Thyroid gland (tissue), 4 donors: ENCODE measurements around the gene NCS1. TPM values are rescaled to one million over a fixed set of nuclear protein-coding genes. Genes with fewer than 3 reads are reported as not detected.

ENCODE experiments used
- DNase-seq, 2 donors: peaks; one replicate each; pipeline ENCODE4 v3.0.0-alpha.2; 2019
- H3K27ac ChIP-seq, 3 donors: fragments of 200-600 bp; sonication (generic); 1 replicate in 2 of 3; 2 replicates in 1 of 3; pipeline ENCODE4 v1.5.1; 2016 to 2019; ENCODE audit warnings: mild to moderate bottlenecking in 1 of 3, moderate library complexity in 1 of 3
- H3K27me3 ChIP-seq: fragments of 200-600 bp; sonication (generic); one replicate; pipeline ENCODE4 v1.5.1; 2019
- H3K36me3 ChIP-seq, 2 donors: fragments of 200-600 bp; sonication (generic); one replicate each; pipeline ENCODE4 v1.5.1; 2016 to 2019
- H3K4me1 ChIP-seq, 2 donors: fragments of 200-600 bp; sonication (generic); one replicate each; pipeline ENCODE4 v1.5.1; 2017 to 2019
- H3K4me3 ChIP-seq, 3 donors: fragments of 200-600 bp; sonication (generic); replicated peaks in 1 of 3; 1 replicate in 2 of 3; 2 replicates in 1 of 3; pipeline ENCODE4 v1.5.1; 2016; ENCODE audit warnings: mild to moderate bottlenecking in 1 of 3
- H3K9me3 ChIP-seq: fragments of 200-600 bp; sonication (generic); one replicate; pipeline ENCODE4 v1.5.1; 2017
- CTCF ChIP-seq, 6 experiments: fragments of 200-600 bp in 3 of 6; fragments of 450-650 bp in 3 of 6; sonication (generic) in 3 of 6; IDR thresholded peaks; one replicate each; pipeline ENCODE4 v1.5.1; 2016 to 2019; ENCODE audit warnings: antibody characterized with exemption in 6 of 6, mild to moderate bottlenecking in 2 of 6, inconsistent platforms in 1 of 6, moderate library complexity in 1 of 6
- POLR2A ChIP-seq, 2 donors: fragments of 450-650 bp; IDR thresholded peaks; one replicate each; pipeline ENCODE4 v1.6.1; 2017; ENCODE audit warnings: antibody characterized with exemption in 2 of 2, mild to moderate bottlenecking in 2 of 2, moderate library complexity in 1 of 2
- WGBS, 2 donors: methylation state at CpG; one replicate each; pipeline ENCODE4 v1.1.5; 2017; 5-methylcytosine and 5-hydroxymethylcytosine counted together
- intact Hi-C: fragments of 100-400 bp; cut with DNase I; formaldehyde crosslinking; loops from one replicate; pipeline ENCODE4 v1.15.1; 2023
- total RNA-seq, 4 donors: library from RNA; depleted of rRNA; stranded (reverse); fragments of >200 nt; gene quantifications; one replicate each; pipeline ENCODE4 v1.2.3, GENCODE V29; 2016

NCS1 gene
- total RNA-seq, 4 donors from 2014 or later, result 31.0 to 85.4 (median 61.2) TPM

- WGBS, 2 donors, result 54 to 60% methylated on average over 3 to 10 of the region's 14 CpGs
- TF ChIP-seq CTCF (IDR thresholded peaks at IDR 0.05) (no peak), POLR2A (IDR thresholded peaks at IDR 0.05) (peak in 1 of 2 donors; percentile 36)
- DNase-seq, result peak; percentile 75 to 79
- intact Hi-C loops, result no loop called here
- Histone ChIP-seq H3K9me3 (no peaks in the 10 kb centered on the region), H3K4me1 (peaks cover 85 to 91% of the 10 kb centered on the region in 2 donors), H3K27ac (peak overlapping the region; percentile 96 to 98 (median 97)), H3K27me3 (no peaks in the 10 kb centered on the region), H3K4me3 (no peak overlapping the region), H3K36me3 (no peaks in the 10 kb centered on the region)
Measured at GRCh38 chr9:130191749-130192120, 19.5 kb downstream of the NCS1 start.

- no peaks in the 10 kb centered on the region for H3K27me3 ChIP-seq
Measured at GRCh38 chr9:130192382-130192999, 20.3 kb downstream of the NCS1 start.

GRCh38 chr9:130193103-130193502, 20.9 kb downstream of the NCS1 start:
- H3K27me3 ChIP-seq, result no peaks in the 10 kb centered on the region
- peaks cover 86 to 90% of the 10 kb centered on the region in 2 donors for H3K4me1 ChIP-seq
- no peaks in the 10 kb centered on the region for H3K9me3 ChIP-seq
- H3K36me3 ChIP-seq, result no peaks in the 10 kb centered on the region
- H3K4me3 ChIP-seq, result no peak overlapping the region
- H3K27ac ChIP-seq, result peak overlapping the region; percentile 96 to 98 (median 97)
- TF ChIP-seq POLR2A (IDR thresholded peaks at IDR 0.05) (no peak), CTCF (IDR thresholded peaks at IDR 0.05) (no peak)
- no peak for DNase-seq
- intact Hi-C loops, result no loop called here
- 49 to 52% methylated on average over 7 to 9 of the region's 9 CpGs for WGBS, 2 donors

More at GRCh38 chr9:130192382-130192999, 20.3 kb downstream of the NCS1 start:
- 63% methylated on average over 15 to 16 of the region's 16 CpGs for WGBS, 2 donors
- Histone ChIP-seq H3K4me1 (peaks cover 85 to 91% of the 10 kb centered on the region in 2 donors), H3K36me3 (no peaks in the 10 kb centered on the region), H3K4me3 (no peak overlapping the region), H3K9me3 (no peaks in the 10 kb centered on the region), H3K27ac (peak overlapping the region; percentile 96 to 98 (median 97))
- no peak for TF ChIP-seq POLR2A (IDR thresholded peaks at IDR 0.05)
- no peak for TF ChIP-seq CTCF (IDR thresholded peaks at IDR 0.05)
- peak in 1 of 2 donors; percentile 56 for DNase-seq
- intact Hi-C loops, result no loop called here

GRCh38 chr9:130193531-130194377, 21.6 kb downstream of the NCS1 start:
- TF ChIP-seq POLR2A (IDR thresholded peaks at IDR 0.05) (peak in 1 of 2 donors; percentile 40), CTCF (IDR thresholded peaks at IDR 0.05) (no peak)

More at GRCh38 chr9:130193531-130194377, 21.6 kb downstream of the NCS1 start:
- intact Hi-C loops, result no loop called here
- 30 to 33% methylated on average over 15 to 26 of the region's 27 CpGs for WGBS, 2 donors
- H3K9me3 ChIP-seq, result no peaks in the 10 kb centered on the region
- H3K36me3 ChIP-seq, result no peaks in the 10 kb centered on the region
- peak overlapping the region; percentile 96 to 98 (median 97) for H3K27ac ChIP-seq
- H3K4me3 ChIP-seq, result no peak overlapping the region
- peak; percentile 77 to 78 for DNase-seq
- no peaks in the 10 kb centered on the region for H3K27me3 ChIP-seq
- peaks cover 91 to 96% of the 10 kb centered on the region in 2 donors for H3K4me1 ChIP-seq
